ENCODE measurements around the gene PNMA8A.
"Not testable (repeated sequence)": the region's sequence is repeated elsewhere in the genome, so short reads cannot be mapped to it uniquely, and the experiment has no call there.

The PNMA8A gene

GRCh38 chr19:46513461-46514236 lies 42.3 kb upstream of the PNMA8A start:
- FAIRE-seq (no peak), DNase-seq (ENCODE audit: insufficient read length, low spot score) (peak; percentile 83)
- TF ChIP-seq CTCF (IDR thresholded peaks at IDR 0.05; ENCODE audit: insufficient read depth, missing control alignments): peak; percentile 81

GRCh38 chr19:46511237-46511636 lies 39.9 kb upstream of the PNMA8A start:
- TF ChIP-seq CTCF (IDR thresholded peaks at IDR 0.05; ENCODE audit: insufficient read depth, missing control alignments): no peak
- DNase-seq (ENCODE audit: insufficient read length, low spot score) (no peak), FAIRE-seq (no peak)

GRCh38 chr19:46508206-46508605 lies 36.8 kb upstream of the PNMA8A start:
- no peak for FAIRE-seq
- no peak for DNase-seq (ENCODE audit: insufficient read length, low spot score)
- TF ChIP-seq CTCF (IDR thresholded peaks at IDR 0.05; ENCODE audit: insufficient read depth, missing control alignments): no peak

- DNase-seq (ENCODE audit: insufficient read length, low spot score) (no peak), FAIRE-seq (no peak)
- TF ChIP-seq CTCF (IDR thresholded peaks at IDR 0.05; ENCODE audit: insufficient read depth, missing control alignments): no peak
Observed at GRCh38 chr19:46503848-46504453, 32.6 kb upstream of the PNMA8A start.

- TF ChIP-seq CTCF (IDR thresholded peaks at IDR 0.05; ENCODE audit: insufficient read depth, missing control alignments): no peak
- FAIRE-seq (no peak), DNase-seq (ENCODE audit: insufficient read length, low spot score) (no peak)
Observed at GRCh38 chr19:46502891-46503290, 31.5 kb upstream of the PNMA8A start.

- TF ChIP-seq CTCF (IDR thresholded peaks at IDR 0.05; ENCODE audit: insufficient read depth, missing control alignments): no peak
- DNase-seq (ENCODE audit: insufficient read length, low spot score): no peak
- FAIRE-seq: no peak
Observed at GRCh38 chr19:46499692-46500091, 28.3 kb upstream of the PNMA8A start.

GRCh38 chr19:46497773-46498172 lies 26.4 kb upstream of the PNMA8A start:
- DNase-seq (ENCODE audit: insufficient read length, low spot score) (no peak), FAIRE-seq (no peak)
- no peak for TF ChIP-seq CTCF (IDR thresholded peaks at IDR 0.05; ENCODE audit: insufficient read depth, missing control alignments)

- FAIRE-seq; DNase-seq (ENCODE audit: insufficient read length, low spot score): not testable (repeated sequence)
Observed at GRCh38 chr19:46496886-46497285, 25.5 kb upstream of the PNMA8A start.

Measured in D721Med (cell line).